ENCODE data around the gene PICALM. TPM values are rescaled to one million over a fixed set of nuclear protein-coding genes. Genes with fewer than 3 reads are reported as not detected.

Gene PICALM
- total RNA-seq, 2 donors from 2014 or later: 395 to 488 TPM

- TF ChIP-seq, protein P1, sequence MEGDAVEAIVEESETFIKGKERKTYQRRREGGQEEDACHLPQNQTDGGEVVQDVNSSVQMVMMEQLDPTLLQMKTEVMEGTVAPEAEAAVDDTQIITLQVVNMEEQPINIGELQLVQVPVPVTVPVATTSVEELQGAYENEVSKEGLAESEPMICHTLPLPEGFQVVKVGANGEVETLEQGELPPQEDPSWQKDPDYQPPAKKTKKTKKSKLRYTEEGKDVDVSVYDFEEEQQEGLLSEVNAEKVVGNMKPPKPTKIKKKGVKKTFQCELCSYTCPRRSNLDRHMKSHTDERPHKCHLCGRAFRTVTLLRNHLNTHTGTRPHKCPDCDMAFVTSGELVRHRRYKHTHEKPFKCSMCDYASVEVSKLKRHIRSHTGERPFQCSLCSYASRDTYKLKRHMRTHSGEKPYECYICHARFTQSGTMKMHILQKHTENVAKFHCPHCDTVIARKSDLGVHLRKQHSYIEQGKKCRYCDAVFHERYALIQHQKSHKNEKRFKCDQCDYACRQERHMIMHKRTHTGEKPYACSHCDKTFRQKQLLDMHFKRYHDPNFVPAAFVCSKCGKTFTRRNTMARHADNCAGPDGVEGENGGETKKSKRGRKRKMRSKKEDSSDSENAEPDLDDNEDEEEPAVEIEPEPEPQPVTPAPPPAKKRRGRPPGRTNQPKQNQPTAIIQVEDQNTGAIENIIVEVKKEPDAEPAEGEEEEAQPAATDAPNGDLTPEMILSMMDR (IDR thresholded peaks at IDR 0.05): no peak
- H3K36me3 ChIP-seq: peaks cover 26% of the 10 kb centered on the region
- DNase-seq (ENCODE audit: low spot score): no peak
- no peaks in the 10 kb centered on the region for H3K27me3 ChIP-seq (replicated peaks; ENCODE audit: insufficient read depth)
- H3K9me3 ChIP-seq: no peaks in the 10 kb centered on the region
- ATAC-seq (ENCODE audit: insufficient number of reproducible peaks, low FRiP score, low read depth): no peak
- H3K27ac ChIP-seq: no peak overlapping the region
- H3K4me1 ChIP-seq (ENCODE audit: control insufficient read depth in 1 of 2, low read depth in 2 of 2): peaks cover 0 to 9% of the 10 kb centered on the region in 2 donors
- no peak overlapping the region for H3K4me3 ChIP-seq
Measured at GRCh38 chr11:85967457-85967856, 101.4 kb downstream of the PICALM start.

DNA sequence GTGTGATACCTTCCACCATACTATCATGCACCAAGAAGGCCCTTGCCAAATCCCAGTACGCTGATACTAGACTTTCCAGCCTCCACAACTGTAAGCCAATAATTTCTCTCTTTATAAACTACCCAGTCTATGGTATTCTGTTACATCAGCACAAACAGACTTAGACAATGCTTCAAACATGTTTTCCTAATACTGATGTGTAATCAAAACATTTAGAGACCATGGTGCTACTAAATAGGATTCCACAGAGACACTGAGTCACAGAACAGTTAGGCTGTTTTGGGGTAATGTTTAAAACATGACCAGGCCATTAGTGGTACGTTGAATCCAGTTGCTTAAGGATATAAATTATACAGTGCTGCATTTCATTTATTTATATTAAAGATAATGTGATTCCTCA, 103.7 kb downstream of the PICALM start:
- Histone ChIP-seq H3K4me3 (no peak overlapping the region), H3K27ac (no peak overlapping the region), H3K9me3 (no peaks in the 10 kb centered on the region), H3K27me3 (replicated peaks; ENCODE audit: insufficient read depth) (no peaks in the 10 kb centered on the region), H3K4me1 (ENCODE audit: control insufficient read depth in 1 of 2, low read depth in 2 of 2) (peaks cover 0 to 9% of the 10 kb centered on the region in 2 donors), H3K36me3 (peaks cover 15% of the 10 kb centered on the region)
- ATAC-seq (ENCODE audit: insufficient number of reproducible peaks, low FRiP score, low read depth): no peak
- TF ChIP-seq, protein P1 (IDR thresholded peaks at IDR 0.05): no peak
- DNase-seq (ENCODE audit: low spot score): no peak

DNA sequence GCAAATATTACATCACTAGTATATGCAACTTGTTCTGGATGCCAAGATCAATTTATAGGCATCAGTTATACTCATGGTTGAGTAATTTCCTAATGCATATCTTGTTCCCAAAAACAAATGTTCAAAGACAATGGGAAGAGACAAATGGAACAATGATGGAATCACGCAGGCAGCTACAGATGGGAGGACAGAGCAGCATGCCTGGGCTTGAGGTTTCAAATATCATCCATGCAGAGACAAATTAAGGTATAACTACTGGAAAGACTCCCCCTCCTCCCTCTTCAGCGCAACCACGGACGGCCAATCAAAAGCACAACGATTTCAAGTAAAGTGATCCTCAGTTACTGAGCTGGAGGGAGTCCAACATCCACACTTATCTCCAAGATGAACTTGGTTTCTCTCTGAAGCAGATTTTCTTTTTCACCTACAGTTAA, 106.9 kb downstream of the PICALM start:
- Histone ChIP-seq H3K36me3 (peaks cover 22% of the 10 kb centered on the region), H3K27me3 (replicated peaks; ENCODE audit: insufficient read depth) (no peaks in the 10 kb centered on the region), H3K4me1 (ENCODE audit: control insufficient read depth in 1 of 2, low read depth in 2 of 2) (peaks cover 0 to 2% of the 10 kb centered on the region in 2 donors), H3K27ac (no peak overlapping the region), H3K4me3 (no peak overlapping the region), H3K9me3 (no peaks in the 10 kb centered on the region)
- ATAC-seq (ENCODE audit: insufficient number of reproducible peaks, low FRiP score, low read depth): no peak
- TF ChIP-seq, protein P1 (IDR thresholded peaks at IDR 0.05): no peak
- no peak for DNase-seq (ENCODE audit: low spot score)

- Histone ChIP-seq H3K27me3 (replicated peaks; ENCODE audit: insufficient read depth) (no peaks in the 10 kb centered on the region), H3K27ac (no peak overlapping the region), H3K4me1 (ENCODE audit: control insufficient read depth in 1 of 2, low read depth in 2 of 2) (peaks cover 0 to 6% of the 10 kb centered on the region in 2 donors), H3K9me3 (no peaks in the 10 kb centered on the region), H3K36me3 (peaks cover 22% of the 10 kb centered on the region), H3K4me3 (no peak overlapping the region)
- no peak for ATAC-seq (ENCODE audit: insufficient number of reproducible peaks, low FRiP score, low read depth)
- DNase-seq (ENCODE audit: low spot score): no peak
- TF ChIP-seq, protein P1 (IDR thresholded peaks at IDR 0.05): no peak
Measured at GRCh38 chr11:85961130-85961529, 107.8 kb downstream of the PICALM start.

DNA sequence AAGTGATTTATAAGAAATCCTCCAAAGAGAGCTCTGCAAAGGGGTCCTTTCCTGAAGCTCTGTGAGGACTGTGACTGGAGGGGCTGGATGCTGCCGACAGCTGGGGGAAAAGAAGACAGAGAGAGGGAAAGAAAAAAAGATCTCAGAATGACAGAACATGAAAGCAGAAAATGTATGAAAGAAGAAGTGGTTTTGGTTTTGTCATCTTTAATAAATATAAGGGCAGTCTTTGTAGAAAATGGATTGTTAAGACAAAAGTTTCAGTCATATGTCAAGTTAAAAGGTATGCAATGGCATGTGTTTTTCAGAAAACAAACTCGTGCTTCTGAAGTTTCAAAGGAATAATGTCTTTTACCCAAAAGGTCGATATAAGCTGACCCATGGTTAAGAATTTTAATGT, 108.2 kb downstream of the PICALM start:
- peaks cover 0 to 11% of the 10 kb centered on the region in 2 donors for H3K4me1 ChIP-seq (ENCODE audit: control insufficient read depth in 1 of 2, low read depth in 2 of 2)
- TF ChIP-seq, protein P1 (IDR thresholded peaks at IDR 0.05): no peak
- H3K36me3 ChIP-seq: peaks cover 18% of the 10 kb centered on the region
- ATAC-seq (ENCODE audit: insufficient number of reproducible peaks, low FRiP score, low read depth): no peak
- H3K9me3 ChIP-seq: no peaks in the 10 kb centered on the region
- H3K4me3 ChIP-seq: no peak overlapping the region
- no peak for DNase-seq (ENCODE audit: low spot score)
- H3K27ac ChIP-seq: no peak overlapping the region
- no peaks in the 10 kb centered on the region for H3K27me3 ChIP-seq (replicated peaks; ENCODE audit: insufficient read depth)

Data from thoracic aorta (tissue), 2 donors.